Mesenchymal stem cell (in vitro differentiated cells and primary cell): ENCODE results near the gene KHNYN.

ENCODE experiments used
- DNase-seq: peaks from one replicate; pipeline ENCODE4 v3.0.0-alpha.2; 2013
- H2AFZ ChIP-seq: one replicate; pipeline ENCODE4 v1.6.1; 2013; ENCODE audit warnings: low read depth, mild to moderate bottlenecking, control low read depth, inconsistent platforms, low read length, moderate library complexity
- H2AK5ac ChIP-seq: 2 replicates; pipeline ENCODE4 v1.6.1; 2013; ENCODE audit warnings: low read length, moderate library complexity, mild to moderate bottlenecking, inconsistent platforms; ENCODE audit not compliant: severe bottlenecking
- H2BK120ac ChIP-seq: one replicate; pipeline ENCODE4 v1.6.1; 2013; ENCODE audit warnings: low read depth, mild to moderate bottlenecking, inconsistent platforms, low read length, moderate library complexity
- H2BK12ac ChIP-seq, 2 experiments: one replicate each; pipeline ENCODE4 v1.6.1; 2013; ENCODE audit warnings: inconsistent platforms in 2 of 2, low read length in 2 of 2, mild to moderate bottlenecking in 2 of 2, moderate library complexity in 2 of 2, control low read depth in 1 of 2
- H2BK15ac ChIP-seq: one replicate; pipeline ENCODE4 v1.6.1; 2013; ENCODE audit warnings: mild to moderate bottlenecking, low read depth, inconsistent platforms; ENCODE audit not compliant: poor library complexity, severe bottlenecking
- H2BK5ac ChIP-seq: 2 replicates; pipeline ENCODE4 v1.6.1; 2013; ENCODE audit warnings: low read depth, mild to moderate bottlenecking, low read length, control low read depth, inconsistent platforms; ENCODE audit not compliant: poor library complexity, severe bottlenecking
- H3K14ac ChIP-seq, 2 experiments: one replicate each; pipeline ENCODE4 v1.6.1; 2013; ENCODE audit warnings: inconsistent platforms in 2 of 2, low read length in 2 of 2, control low read depth in 1 of 2, mild to moderate bottlenecking in 1 of 2, moderate library complexity in 1 of 2
- H3K18ac ChIP-seq, 2 experiments: one replicate each; pipeline ENCODE4 v1.6.1; 2013; ENCODE audit warnings: inconsistent platforms in 2 of 2, low read length in 2 of 2, control low read depth in 1 of 2, low read depth in 1 of 2, mild to moderate bottlenecking in 1 of 2
- H3K23ac ChIP-seq, 2 experiments: one replicate each; pipeline ENCODE4 v1.6.1; 2013; ENCODE audit warnings: inconsistent platforms in 2 of 2, low read length in 2 of 2, mild to moderate bottlenecking in 2 of 2, moderate library complexity in 2 of 2, control low read depth in 1 of 2
- H3K27ac ChIP-seq: 2 replicates; pipeline ENCODE4 v1.5.1; 2013; ENCODE audit warnings: mild to moderate bottlenecking, moderate library complexity, low read length, control low read depth, inconsistent platforms; ENCODE audit not compliant: poor library complexity, severe bottlenecking
- H3K27me3 ChIP-seq, 2 experiments: 2 replicates each; pipeline versions ENCODE4 v1.6.1 to v1.7.0; 2013; ENCODE audit warnings: low read length in 2 of 2, mild to moderate bottlenecking in 2 of 2, moderate library complexity in 2 of 2, control low read depth in 1 of 2, inconsistent platforms in 1 of 2; ENCODE audit not compliant: control insufficient read depth in 1 of 2, insufficient read depth in 1 of 2
- H3K36me3 ChIP-seq, 2 experiments: 2 replicates each; pipeline versions ENCODE4 v1.6.1 to v1.7.0; 2013; ENCODE audit warnings: low read length in 2 of 2, control low read depth in 1 of 2, inconsistent platforms in 1 of 2, low read depth in 1 of 2, mild to moderate bottlenecking in 1 of 2; ENCODE audit not compliant: insufficient read depth in 2 of 2, control insufficient read depth in 1 of 2
- H3K4ac ChIP-seq, 2 experiments: one replicate each; pipeline ENCODE4 v1.6.1; 2013; ENCODE audit warnings: inconsistent platforms in 2 of 2, low read length in 2 of 2, mild to moderate bottlenecking in 2 of 2, moderate library complexity in 2 of 2, control low read depth in 1 of 2, low read depth in 1 of 2
- H3K4me1 ChIP-seq: 2 replicates; pipeline ENCODE4 v1.6.1; 2013; ENCODE audit warnings: low read depth, low read length, control low read depth; ENCODE audit not compliant: control insufficient read depth, insufficient read depth
- H3K4me2 ChIP-seq: 2 replicates; pipeline ENCODE4 v1.6.1; 2013; ENCODE audit warnings: low read length, mild to moderate bottlenecking, inconsistent platforms; ENCODE audit not compliant: poor library complexity, severe bottlenecking
- H3K4me3 ChIP-seq, 2 experiments: 2 replicates each; pipeline versions ENCODE4 v1.5.1 to v1.7.0; 2013; ENCODE audit warnings: low read length in 2 of 2, mild to moderate bottlenecking in 2 of 2, control low read depth in 1 of 2, low read depth in 1 of 2; ENCODE audit not compliant: insufficient read depth in 1 of 2
- H3K79me1 ChIP-seq: replicated peaks from 2 replicates; pipeline ENCODE4 v1.6.1; 2013; ENCODE audit warnings: mild to moderate bottlenecking, control low read depth, low read length, inconsistent platforms; ENCODE audit not compliant: poor library complexity, severe bottlenecking
- H3K9ac ChIP-seq: 2 replicates; pipeline ENCODE4 v1.7.0; 2013; ENCODE audit warnings: mild to moderate bottlenecking, low read length, moderate library complexity
- H3K9me3 ChIP-seq: 2 replicates; pipeline ENCODE4 v1.7.0; 2013; ENCODE audit warnings: mild to moderate bottlenecking, low read length; ENCODE audit not compliant: control insufficient read depth
- H4K8ac ChIP-seq: one replicate; pipeline ENCODE4 v1.6.1; 2013; ENCODE audit warnings: inconsistent platforms, mild to moderate bottlenecking, low read length, moderate library complexity
- H4K91ac ChIP-seq: one replicate; pipeline ENCODE4 v1.6.1; 2013; ENCODE audit warnings: mild to moderate bottlenecking, low read length, inconsistent platforms
- WGBS: methylation state at CpG from one replicate; pipeline ENCODE4 v1.1.7; 2013; ENCODE audit warnings: mixed read lengths; 5-methylcytosine and 5-hydroxymethylcytosine counted together

The KHNYN gene

GRCh38 chr14:24427537-24428508 lies 1.9 kb upstream of the KHNYN start:
- Histone ChIP-seq H4K91ac (peak overlapping the region; percentile 32), H2BK120ac (peak overlapping the region; percentile 2), H3K36me3 (peaks cover 10 to 15% of the 10 kb centered on the region in 2 experiments), H3K4me1 (peaks cover 26% of the 10 kb centered on the region), H2BK5ac (no peak overlapping the region), H4K8ac (no peak overlapping the region), H3K27ac (no peak overlapping the region), H2AK5ac (no peak overlapping the region), H3K4me3 (no peak overlapping the region), H2AFZ (no peak overlapping the region), H3K9ac (no peak overlapping the region), H2BK12ac (peak overlapping the region in 1 of 2 experiments; percentile 43), H3K23ac (no peak overlapping the region), H3K4ac (no peak overlapping the region), H3K79me1 (peaks cover 8% of the 10 kb centered on the region), H3K9me3 (no peaks in the 10 kb centered on the region), H2BK15ac (no peak overlapping the region), H3K4me2 (no peak overlapping the region), H3K27me3 (peaks cover 0 to 5% of the 10 kb centered on the region in 2 experiments), H3K18ac (no peak overlapping the region), H3K14ac (no peak overlapping the region)
- WGBS, result 93% methylated on average over 18 of the region's 18 CpGs
- no peak for DNase-seq

GRCh38 chr14:24428628-24429394 lies 943 bp upstream of the KHNYN start:
- no peak overlapping the region for H3K27ac ChIP-seq
- WGBS, result 94% methylated on average over 16 of the region's 18 CpGs
- peak overlapping the region in 1 of 2 experiments; percentile 41 for H3K23ac ChIP-seq
- peak overlapping the region; percentile 87 to 94 for H2BK12ac ChIP-seq
- peaks cover 9% of the 10 kb centered on the region for H3K79me1 ChIP-seq
- H3K14ac ChIP-seq, result peak overlapping the region in 1 of 2 experiments; percentile 97
- peak overlapping the region; percentile 2 for H2BK120ac ChIP-seq
- no peak overlapping the region for H3K4me2 ChIP-seq
- no peaks in the 10 kb centered on the region for H3K9me3 ChIP-seq
- peak overlapping the region; percentile 69 for H4K8ac ChIP-seq
- no peaks in the 10 kb centered on the region for H3K27me3 ChIP-seq
- peak overlapping the region; percentile 99 for H3K9ac ChIP-seq
- H3K4me1 ChIP-seq, result peaks cover 26% of the 10 kb centered on the region
- H2BK15ac ChIP-seq, result peak overlapping the region; percentile 52
- no peak for DNase-seq
- no peak overlapping the region for H2BK5ac ChIP-seq
- peak overlapping the region; percentile 3 for H2AFZ ChIP-seq
- peak overlapping the region; percentile 6 to 81 for H3K18ac ChIP-seq
- H2AK5ac ChIP-seq, result peak overlapping the region; percentile 73
- H3K4ac ChIP-seq, result peak overlapping the region; percentile 27 to 97
- H3K4me3 ChIP-seq, result peak overlapping the region in 1 of 2 experiments; percentile 99
- peaks cover 12 to 25% of the 10 kb centered on the region in 2 experiments for H3K36me3 ChIP-seq
- H4K91ac ChIP-seq, result peak overlapping the region; percentile 91

GRCh38 chr14:24430143-24430681 lies 458 bp downstream of the KHNYN start:
- peak overlapping the region; percentile 42 for H2AFZ ChIP-seq

More at GRCh38 chr14:24430143-24430681, 458 bp downstream of the KHNYN start:
- Histone ChIP-seq H2AK5ac (peak overlapping the region; percentile 90), H3K27ac (peak overlapping the region; percentile 89), H3K4me2 (peak overlapping the region; percentile 90), H3K4me1 (peaks cover 26% of the 10 kb centered on the region), H3K9ac (peak overlapping the region; percentile 99), H3K14ac (peak overlapping the region in 1 of 2 experiments; percentile 97), H3K4me3 (peak overlapping the region; percentile 75 to 99), H4K8ac (peak overlapping the region; percentile 90), H4K91ac (peak overlapping the region; percentile 98), H2BK120ac (peak overlapping the region; percentile 93), H2BK5ac (peak overlapping the region; percentile 92), H3K4ac (peak overlapping the region; percentile 90 to 98), H3K36me3 (peaks cover 13 to 39% of the 10 kb centered on the region in 2 experiments), H3K27me3 (no peaks in the 10 kb centered on the region), H3K18ac (peak overlapping the region; percentile 88 to 96), H3K79me1 (peaks cover 9% of the 10 kb centered on the region), H3K9me3 (no peaks in the 10 kb centered on the region), H3K23ac (peak overlapping the region in 1 of 2 experiments; percentile 90), H2BK15ac (peak overlapping the region; percentile 91), H2BK12ac (peak overlapping the region; percentile 28 to 37)
- DNase-seq, result peak; percentile 86
- WGBS, result 2% methylated on average over 21 of the region's 28 CpGs
